Smooth muscle cell (in vitro differentiated cells): Measurements from ENCODE around the gene KRT78. TPM values are rescaled to one million over a fixed set of nuclear protein-coding genes. Genes with fewer than 3 reads are reported as not detected.

Source experiments
- DNase-seq: peaks from one replicate; lab custom pipeline; 2025; ENCODE audit not compliant: unreplicated experiment; lab: John Stamatoyannopoulos, UW
- H2AFZ ChIP-seq: fragments of 200-600 bp; sonication (generic); 2 replicates; pipeline ENCODE4 v1.6.0; 2016; ENCODE audit warnings: antibody characterized with exemption, low read depth, mild to moderate bottlenecking
- H3F3A ChIP-seq: fragments of 200-600 bp; sonication (generic); 2 replicates; pipeline ENCODE4 v1.6.0; 2017; ENCODE audit warnings: antibody characterized with exemption, low read depth
- H3K27ac ChIP-seq: fragments of 200-600 bp; sonication (generic); 2 replicates; pipeline ENCODE4 v1.5.1; 2016; ENCODE audit warnings: low read depth, mild to moderate bottlenecking
- H3K27me3 ChIP-seq: fragments of 200-600 bp; sonication (generic); 2 replicates; pipeline ENCODE4 v1.6.1; 2016; ENCODE audit warnings: low read depth, mild to moderate bottlenecking
- H3K36me3 ChIP-seq: fragments of 200-600 bp; sonication (generic); 2 replicates; pipeline ENCODE4 v1.5.1; 2016; ENCODE audit warnings: low read depth
- H3K4me1 ChIP-seq: fragments of 200-600 bp; sonication (generic); 2 replicates; pipeline ENCODE4 v1.5.1; 2016; ENCODE audit warnings: low read depth
- H3K4me2 ChIP-seq: fragments of 200-600 bp; sonication (generic); 2 replicates; pipeline ENCODE4 v1.6.0; 2016; ENCODE audit warnings: mild to moderate bottlenecking
- H3K4me3 ChIP-seq: fragments of 200-600 bp; sonication (generic); 2 replicates; pipeline ENCODE4 v1.5.1; 2016; ENCODE audit warnings: mild to moderate bottlenecking
- H3K79me2 ChIP-seq: fragments of 200-600 bp; sonication (generic); 2 replicates; pipeline ENCODE4 v1.6.0; 2016; ENCODE audit warnings: low read depth, mild to moderate bottlenecking
- H3K9ac ChIP-seq: fragments of 200-600 bp; sonication (generic); 2 replicates; pipeline ENCODE4 v1.6.0; 2016; ENCODE audit warnings: low read depth
- H3K9me3 ChIP-seq: fragments of 200-600 bp; sonication (generic); replicated peaks from 2 replicates; pipeline ENCODE4 v1.5.1; 2016; ENCODE audit warnings: low read depth
- H4K20me1 ChIP-seq: fragments of 200-600 bp; sonication (generic); 2 replicates; pipeline ENCODE4 v1.6.0; 2016; ENCODE audit warnings: low read depth
- WGBS: methylation state at CpG from one replicate; pipeline ENCODE4 v1.1.7; 2016; ENCODE audit warnings: low lambda C conversion rate; 5-methylcytosine and 5-hydroxymethylcytosine counted together
- polyA plus RNA-seq: library from polyadenylated mRNA; unstranded; fragments of >200 nt; fragmentation: Nextera tagmentation; extraction: Ambion mirVana; gene quantifications from 2 replicates; pipeline ENCODE4 v1.2.1, GENCODE V29; 2016
- total RNA-seq: library from RNA; depleted of rRNA; stranded (reverse); fragments of >200 nt; gene quantifications from 2 replicates; pipeline ENCODE4 v1.2.3, GENCODE V29; 2014
- TF ChIP-seq, protein P1 (sequence below): fragments of 200-600 bp; sonication (generic); IDR thresholded peaks from 2 replicates; pipeline ENCODE4 v1.5.1; 2017; ENCODE audit warnings: borderline replicate concordance, mild to moderate bottlenecking, antibody characterized with exemption; ENCODE audit not compliant: insufficient read depth, poor library complexity, severe bottlenecking

The KRT78 gene
- total and polyA plus RNA-seq, 2 experiments from 2014 or later = 1.6 to 2.7 TPM

- H3K27me3 ChIP-seq = no peaks in the 10 kb centered on the region
- H2AFZ ChIP-seq = no peak overlapping the region
- H3K9ac ChIP-seq = no peak overlapping the region
- no peaks in the 10 kb centered on the region for H3K9me3 ChIP-seq
- H3K4me1 ChIP-seq = peaks cover 29% of the 10 kb centered on the region
- no peaks in the 10 kb centered on the region for H4K20me1 ChIP-seq
- H3K36me3 ChIP-seq = no peaks in the 10 kb centered on the region
- H3K4me2 ChIP-seq = no peak overlapping the region
- H3K79me2 ChIP-seq = no peaks in the 10 kb centered on the region
- peaks cover 4% of the 10 kb centered on the region for H3F3A ChIP-seq
- no peak overlapping the region for H3K27ac ChIP-seq
- TF ChIP-seq, protein P1, sequence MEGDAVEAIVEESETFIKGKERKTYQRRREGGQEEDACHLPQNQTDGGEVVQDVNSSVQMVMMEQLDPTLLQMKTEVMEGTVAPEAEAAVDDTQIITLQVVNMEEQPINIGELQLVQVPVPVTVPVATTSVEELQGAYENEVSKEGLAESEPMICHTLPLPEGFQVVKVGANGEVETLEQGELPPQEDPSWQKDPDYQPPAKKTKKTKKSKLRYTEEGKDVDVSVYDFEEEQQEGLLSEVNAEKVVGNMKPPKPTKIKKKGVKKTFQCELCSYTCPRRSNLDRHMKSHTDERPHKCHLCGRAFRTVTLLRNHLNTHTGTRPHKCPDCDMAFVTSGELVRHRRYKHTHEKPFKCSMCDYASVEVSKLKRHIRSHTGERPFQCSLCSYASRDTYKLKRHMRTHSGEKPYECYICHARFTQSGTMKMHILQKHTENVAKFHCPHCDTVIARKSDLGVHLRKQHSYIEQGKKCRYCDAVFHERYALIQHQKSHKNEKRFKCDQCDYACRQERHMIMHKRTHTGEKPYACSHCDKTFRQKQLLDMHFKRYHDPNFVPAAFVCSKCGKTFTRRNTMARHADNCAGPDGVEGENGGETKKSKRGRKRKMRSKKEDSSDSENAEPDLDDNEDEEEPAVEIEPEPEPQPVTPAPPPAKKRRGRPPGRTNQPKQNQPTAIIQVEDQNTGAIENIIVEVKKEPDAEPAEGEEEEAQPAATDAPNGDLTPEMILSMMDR = no peak
- WGBS = 88% methylated on average over 16 of the region's 16 CpGs
- no peak overlapping the region for H3K4me3 ChIP-seq
- no peak for DNase-seq
Observed at GRCh38 chr12:52822771-52823510, 25.9 kb downstream of the KRT78 start.

GRCh38 chr12:52821826-52822660, 26.8 kb downstream of the KRT78 start:
- H3K9ac ChIP-seq = no peak overlapping the region
- DNase-seq = no peak
- no peaks in the 10 kb centered on the region for H3K36me3 ChIP-seq
- H3K4me2 ChIP-seq = no peak overlapping the region
- no peaks in the 10 kb centered on the region for H3F3A ChIP-seq
- no peak overlapping the region for H3K27ac ChIP-seq
- TF ChIP-seq, protein P1 = no peak
- H4K20me1 ChIP-seq = no peaks in the 10 kb centered on the region
- H2AFZ ChIP-seq = no peak overlapping the region
- no peaks in the 10 kb centered on the region for H3K79me2 ChIP-seq
- peaks cover 31% of the 10 kb centered on the region for H3K4me1 ChIP-seq
- H3K9me3 ChIP-seq = no peaks in the 10 kb centered on the region
- peaks cover 7% of the 10 kb centered on the region for H3K27me3 ChIP-seq
- H3K4me3 ChIP-seq = no peak overlapping the region
- WGBS = 96% methylated on average over 10 of the region's 10 CpGs

DNA sequence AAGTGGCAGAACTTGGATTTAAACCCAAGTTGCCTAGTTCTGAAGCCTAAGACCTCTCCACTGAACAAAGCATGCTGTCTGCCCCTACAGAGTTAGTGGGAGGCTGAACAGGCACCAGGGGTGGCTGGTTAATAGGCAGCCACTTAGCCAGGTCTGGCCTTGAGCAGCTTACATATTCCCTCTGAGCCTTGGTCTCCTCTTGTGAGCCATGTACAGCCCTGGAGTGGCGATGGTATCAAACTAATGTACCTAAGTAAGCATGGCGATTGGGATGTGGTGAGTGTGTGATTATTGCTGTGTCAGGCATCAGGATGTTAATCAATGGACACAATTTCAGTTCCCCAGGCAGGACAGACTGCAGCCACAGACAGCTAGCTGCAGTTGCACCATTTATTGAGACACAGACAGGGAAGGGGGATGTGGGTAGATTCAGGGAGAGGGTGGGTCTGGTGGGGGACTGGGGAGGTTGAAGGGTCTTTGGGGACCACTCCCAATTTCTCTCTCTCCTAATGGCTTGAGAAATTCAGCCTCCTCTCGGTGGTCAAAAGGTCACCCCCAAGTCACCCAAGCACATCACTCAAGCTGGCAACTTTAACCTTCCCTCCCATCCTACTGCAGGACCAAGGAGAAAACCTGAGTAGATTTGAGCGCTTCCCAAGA, 27.6 kb downstream of the KRT78 start:
- Histone ChIP-seq H3K79me2 (no peaks in the 10 kb centered on the region), H2AFZ (no peak overlapping the region), H3K27ac (no peak overlapping the region), H3F3A (no peaks in the 10 kb centered on the region), H3K27me3 (peaks cover 9% of the 10 kb centered on the region), H3K36me3 (no peaks in the 10 kb centered on the region), H3K9me3 (no peaks in the 10 kb centered on the region), H3K4me2 (no peak overlapping the region), H3K4me3 (no peak overlapping the region), H3K4me1 (peaks cover 31% of the 10 kb centered on the region), H3K9ac (no peak overlapping the region), H4K20me1 (no peaks in the 10 kb centered on the region)
- 92% methylated on average over 4 of the region's 4 CpGs for WGBS
- TF ChIP-seq, protein P1 = no peak
- DNase-seq = no peak
